Retinal pigment epithelial cell (primary cell): ENCODE results near the gene SIX2.
A peak's percentile ranks its signal among the peaks of the same experiment; 100 is the strongest.

Experiments used
- DNase-seq: peaks from one replicate; pipeline ENCODE4 v3.0.0-alpha.2; 2010; ENCODE audit warnings: low read depth
- H3K4me3 ChIP-seq: 2 replicates; pipeline ENCODE4 v1.5.1; 2011; ENCODE audit warnings: mild to moderate bottlenecking, low read length, control low read depth, moderate library complexity
- CTCF ChIP-seq: conservative IDR thresholded peaks from 2 replicates; pipeline ENCODE4 v1.5.1; 2011; ENCODE audit warnings: low read depth, low read length, control low read depth, inconsistent platforms

SIX2 gene

GRCh38 chr2:45033302-45033701, 24.1 kb upstream of the SIX2 start:
- no peak overlapping the region for H3K4me3 ChIP-seq
- TF ChIP-seq CTCF, result no peak
- DNase-seq, result no peak

- no peak for TF ChIP-seq CTCF
- H3K4me3 ChIP-seq, result no peak overlapping the region
- DNase-seq, result no peak
These were observed 21.8 kb upstream of the SIX2 start for GRCh38 chr2:45031028-45031427.

DNA sequence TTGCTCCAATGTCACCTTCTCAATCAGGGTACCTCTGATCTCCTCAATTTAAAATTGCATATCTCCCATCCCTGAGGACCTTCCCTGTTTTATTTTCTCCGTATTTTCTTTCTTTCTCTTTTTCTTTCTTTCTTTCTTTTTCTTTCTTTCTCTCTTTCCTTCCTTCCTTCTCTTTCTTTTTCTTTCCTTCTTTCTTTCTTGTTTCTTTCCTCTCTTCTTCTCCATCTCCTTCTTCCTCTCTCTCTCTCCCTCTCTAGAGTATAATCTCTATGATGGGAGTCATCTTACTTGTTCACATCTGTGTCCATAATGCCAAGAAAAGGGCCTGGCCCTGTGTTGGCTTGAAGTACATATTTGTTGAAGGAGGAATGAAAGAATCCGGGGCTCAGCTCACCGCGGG, 21.3 kb upstream of the SIX2 start:
- no peak overlapping the region for H3K4me3 ChIP-seq
- no peak for DNase-seq
- no peak for TF ChIP-seq CTCF

- no peak for DNase-seq
- TF ChIP-seq CTCF, result no peak
- H3K4me3 ChIP-seq, result no peak overlapping the region
These were observed 20.0 kb upstream of the SIX2 start for GRCh38 chr2:45029215-45029614.

- DNase-seq, result no peak
- no peak for TF ChIP-seq CTCF
- no peak overlapping the region for H3K4me3 ChIP-seq
These were observed 19.0 kb upstream of the SIX2 start for GRCh38 chr2:45028276-45028675.

DNA sequence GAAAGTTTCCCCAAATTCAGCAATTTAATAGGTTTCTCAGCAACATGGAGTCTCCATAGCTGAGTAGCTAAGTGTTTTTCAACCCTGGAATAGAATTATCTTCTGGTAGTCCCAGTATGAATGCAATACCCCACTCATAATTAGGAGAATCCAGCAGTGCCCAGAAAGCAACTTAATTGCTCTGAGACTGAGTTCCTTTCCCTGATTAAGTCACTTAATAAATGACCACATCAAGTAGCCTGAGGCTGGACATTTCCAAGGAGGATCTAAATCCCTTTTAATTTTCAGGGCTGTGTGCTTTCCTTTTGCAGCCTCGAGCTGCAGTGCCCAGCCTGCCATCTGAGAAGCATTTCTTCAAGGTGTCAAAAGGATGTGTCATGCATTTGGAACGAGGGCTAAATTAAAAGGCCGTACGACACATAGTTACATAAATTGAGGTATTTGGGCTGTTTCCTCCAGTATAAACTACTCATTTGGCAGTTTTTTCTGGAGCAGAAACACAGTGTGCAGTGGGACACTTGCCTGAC, 17.7 kb upstream of the SIX2 start:
- TF ChIP-seq CTCF, result no peak

DNA sequence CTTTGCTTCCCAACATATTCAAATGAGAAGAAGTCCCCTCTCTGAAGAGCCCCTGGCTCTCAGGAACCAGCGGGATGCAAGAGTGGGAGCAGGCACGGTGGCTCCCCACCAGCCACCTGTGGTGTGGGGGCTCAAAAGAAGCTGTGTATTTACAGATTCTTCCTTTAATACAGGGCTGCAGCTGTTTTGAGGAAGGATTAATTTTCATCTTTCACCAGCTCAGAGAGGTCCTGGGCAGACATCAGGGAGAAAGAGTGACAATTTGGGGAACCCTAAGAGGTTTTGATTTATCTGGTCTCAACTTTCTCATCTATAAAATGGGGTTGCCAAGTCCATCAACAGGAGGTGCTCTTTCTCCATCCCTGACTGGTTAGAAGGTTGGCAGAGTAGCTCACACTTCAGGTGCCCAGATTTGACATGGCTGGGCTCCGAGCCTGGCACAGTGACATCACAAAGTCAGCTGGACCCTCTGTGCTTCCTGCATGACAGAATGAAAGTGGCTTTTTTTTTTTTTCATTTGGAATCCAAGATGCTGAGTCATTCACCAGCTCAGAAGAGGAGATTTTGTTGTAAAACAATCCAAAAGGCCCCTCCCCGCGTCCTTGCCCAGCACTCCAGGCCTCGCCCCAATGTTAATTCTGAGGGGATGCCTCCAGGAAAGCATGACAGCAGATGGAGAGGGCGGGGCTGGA, 15.5 kb upstream of the SIX2 start:
- peak; percentile 47 for TF ChIP-seq CTCF
- peak; percentile 86 for DNase-seq

More for the DNA sequence above, 17.7 kb upstream of the SIX2 start:
- H3K4me3 ChIP-seq, result no peak overlapping the region
- DNase-seq, result no peak

More for the DNA sequence above, 15.5 kb upstream of the SIX2 start:
- no peak overlapping the region for H3K4me3 ChIP-seq
